CD4-positive, alpha-beta T cell treated with Interleukin-17A for 4 hours (primary cell): ENCODE data around the gene TEX264.
"Not testable (repeated sequence)": the region's sequence is repeated elsewhere in the genome, so short reads cannot be mapped to it uniquely, and the experiment has no call there.

Experiments used
- DNase-seq: peaks from one replicate; pipeline ENCODE4 v3.0.0-alpha.2; 2020; ENCODE audit warnings: mixed read lengths

The TEX264 gene

DNA sequence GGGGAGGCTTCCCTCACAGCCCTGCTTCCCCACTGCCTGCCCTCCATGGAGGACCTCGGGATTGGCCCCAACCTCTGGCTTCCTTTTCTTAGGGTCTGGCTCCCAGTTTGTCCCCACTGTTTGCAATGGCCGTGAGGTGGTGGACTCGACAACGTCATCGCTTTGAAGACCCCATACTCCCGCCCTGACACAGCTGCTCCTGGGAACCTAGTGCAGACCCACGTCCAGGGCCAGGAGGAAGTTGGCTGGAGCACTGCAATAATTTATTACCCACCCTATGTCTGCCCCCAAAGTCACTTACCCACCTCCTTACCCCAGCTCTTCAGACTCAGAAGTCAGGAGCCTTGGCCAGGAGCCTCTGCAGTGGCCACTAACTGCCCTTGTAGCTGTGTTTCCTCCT lies 46.9 kb downstream of the TEX264 start:
- no peak for DNase-seq

DNA sequence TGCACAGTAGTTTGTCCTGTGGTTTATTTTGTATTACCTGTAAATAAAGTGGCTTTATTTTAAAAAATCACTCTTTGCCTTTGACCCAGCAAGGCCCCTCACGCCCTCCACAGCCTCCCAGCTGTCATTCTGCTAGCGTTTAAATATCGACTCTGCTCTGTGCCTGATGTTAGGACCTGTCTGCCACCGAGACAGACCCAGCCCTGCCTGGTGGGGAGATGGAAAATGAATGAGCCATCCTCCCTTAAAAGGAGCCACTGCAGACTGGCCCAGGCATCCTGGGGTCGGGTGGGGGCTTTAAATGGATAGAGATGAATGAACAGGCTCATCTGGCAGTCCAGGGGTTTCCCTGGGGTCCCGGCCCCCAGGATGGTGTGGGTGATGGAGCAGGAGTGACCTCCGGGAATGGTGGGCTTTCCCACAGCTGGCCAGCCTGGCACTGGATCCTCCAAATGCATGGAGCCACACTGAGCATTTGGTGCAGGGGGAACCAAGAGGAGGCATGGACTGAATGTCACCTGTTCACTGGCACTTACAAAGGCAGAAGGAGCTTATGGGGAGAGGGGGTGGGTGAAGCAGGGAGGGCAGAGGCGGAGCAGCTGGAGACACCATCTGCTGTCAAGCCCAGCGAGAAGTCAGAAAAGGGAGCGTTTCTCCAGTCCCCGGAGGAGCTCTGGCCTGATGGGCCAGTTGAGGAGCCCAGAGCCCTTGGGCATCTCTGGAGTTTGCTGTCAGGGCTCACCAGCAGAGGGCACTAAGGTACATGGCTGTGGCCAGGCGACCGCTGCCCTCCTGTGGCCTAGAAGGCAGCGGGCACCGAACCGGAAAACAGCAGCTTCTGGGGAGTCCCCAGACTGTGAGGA lies 47.7 kb downstream of the TEX264 start:
- peak; percentile 60 for DNase-seq

DNA sequence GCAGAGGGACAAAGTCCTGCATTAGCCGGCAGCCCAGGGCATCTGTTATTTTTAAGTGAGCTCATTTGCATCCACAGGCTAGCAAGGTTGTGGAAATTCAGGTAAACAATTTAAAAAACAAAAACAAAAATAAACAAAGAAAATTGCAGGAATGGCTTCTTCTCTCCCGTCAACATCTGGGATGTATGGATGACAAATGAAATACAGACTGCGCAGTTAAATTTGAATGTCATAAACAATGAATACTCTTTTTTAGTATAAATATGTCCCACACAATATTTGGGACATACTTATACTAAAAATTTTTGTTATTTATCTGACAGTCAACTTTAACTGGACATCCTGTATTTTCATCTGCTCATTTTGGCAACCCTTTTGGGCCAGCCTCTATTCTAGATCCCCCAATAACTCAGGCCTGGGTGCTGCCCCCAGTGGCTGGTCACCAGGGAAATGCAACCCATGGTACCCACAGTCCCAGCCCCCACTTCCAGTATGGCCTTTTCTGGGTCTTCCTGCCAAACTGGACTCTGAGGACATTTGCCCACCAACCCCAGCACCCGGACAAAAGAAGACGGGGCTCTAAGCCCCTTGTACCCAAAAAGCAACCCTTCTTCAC lies 48.5 kb downstream of the TEX264 start:
- DNase-seq, result no peak

DNA sequence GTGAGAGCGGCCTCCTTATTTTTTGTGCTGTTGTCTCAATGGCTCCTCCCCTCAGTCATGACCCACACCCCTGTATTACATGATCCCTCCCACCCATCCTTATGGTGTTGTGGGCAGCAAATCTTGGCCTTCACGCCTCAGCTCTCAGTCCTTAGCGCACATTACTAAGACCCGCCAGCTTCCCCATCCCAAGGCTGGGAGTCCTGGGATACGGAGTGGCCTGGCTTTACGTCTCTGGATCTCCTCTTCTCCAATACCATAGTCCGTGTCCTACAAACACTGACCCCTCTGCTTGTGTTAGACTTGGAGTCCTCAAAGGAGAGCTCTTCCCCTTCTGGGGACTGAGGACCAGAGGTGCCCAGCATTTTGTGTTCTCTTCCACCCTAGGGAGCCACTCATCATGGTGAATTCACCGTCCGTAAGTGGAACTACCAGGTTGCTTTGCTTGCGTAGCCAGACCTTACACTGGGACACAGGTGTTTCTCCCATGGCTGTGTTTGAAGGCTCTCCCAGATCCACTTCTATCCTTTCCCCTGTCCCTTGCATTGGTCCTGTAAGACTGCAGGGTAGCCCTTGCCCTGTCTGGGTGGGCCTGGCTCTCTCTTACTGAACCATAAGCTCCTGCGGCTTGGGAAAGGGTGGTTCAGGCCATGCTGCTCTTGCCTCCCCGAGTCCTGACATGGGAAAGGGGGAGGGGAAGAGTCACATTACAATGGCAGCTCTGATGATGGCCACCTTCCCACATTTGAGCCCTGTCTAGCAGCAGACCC lies 49.4 kb downstream of the TEX264 start:
- no peak for DNase-seq

DNA sequence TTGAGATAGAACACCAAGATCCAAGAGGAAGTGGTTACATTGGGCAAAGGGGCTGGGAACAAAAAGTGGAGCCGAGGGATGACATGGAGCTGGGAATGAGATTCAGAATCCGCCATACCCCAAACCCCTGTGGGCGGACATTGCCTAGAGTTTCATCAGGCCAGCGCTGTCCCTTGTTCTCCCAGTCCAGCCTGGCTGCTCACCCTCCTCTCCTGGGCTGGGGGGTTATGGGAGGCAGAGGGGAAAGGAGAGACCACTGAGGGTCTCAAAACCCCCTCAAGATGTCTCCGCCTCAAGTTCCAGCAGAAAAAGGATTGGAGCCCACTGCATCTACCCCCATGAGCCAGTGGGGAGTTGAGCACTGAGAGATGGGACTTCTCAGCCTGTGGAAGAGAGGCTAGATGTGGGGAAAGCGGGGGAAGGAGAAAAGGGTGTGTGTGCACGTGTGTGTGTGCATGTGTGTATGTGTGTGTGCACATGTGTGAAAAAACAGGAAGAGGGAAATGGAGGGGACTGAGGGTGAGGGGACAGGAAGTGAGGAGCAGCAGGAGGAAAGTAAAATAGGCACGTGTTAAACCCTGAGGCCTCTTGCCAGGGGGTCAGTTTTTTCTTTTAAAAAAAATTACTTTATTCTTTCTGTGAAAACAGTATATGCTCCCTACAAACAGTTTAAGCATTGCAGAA lies 50.2 kb downstream of the TEX264 start:
- no peak for DNase-seq

DNA sequence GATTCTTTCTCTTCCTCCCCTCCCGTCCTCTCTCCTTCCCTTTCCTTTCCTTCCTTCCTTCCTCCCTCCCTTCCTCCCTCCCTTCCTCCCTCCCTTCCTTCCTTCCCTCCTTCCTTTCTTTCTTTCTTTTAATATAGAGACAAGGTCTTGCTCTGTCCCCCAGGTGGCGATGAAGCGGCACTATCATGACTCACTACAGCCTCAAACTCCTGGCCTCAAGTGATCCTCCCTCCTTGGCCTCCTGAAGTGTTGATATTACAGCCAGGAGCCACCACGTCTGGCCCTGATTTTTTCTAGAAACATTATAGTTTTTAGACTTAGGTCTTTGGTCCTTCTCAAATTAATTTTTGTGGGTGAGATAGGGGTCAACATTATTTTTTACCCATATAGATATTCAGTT lies 51.3 kb downstream of the TEX264 start:
- DNase-seq, result no peak

DNA sequence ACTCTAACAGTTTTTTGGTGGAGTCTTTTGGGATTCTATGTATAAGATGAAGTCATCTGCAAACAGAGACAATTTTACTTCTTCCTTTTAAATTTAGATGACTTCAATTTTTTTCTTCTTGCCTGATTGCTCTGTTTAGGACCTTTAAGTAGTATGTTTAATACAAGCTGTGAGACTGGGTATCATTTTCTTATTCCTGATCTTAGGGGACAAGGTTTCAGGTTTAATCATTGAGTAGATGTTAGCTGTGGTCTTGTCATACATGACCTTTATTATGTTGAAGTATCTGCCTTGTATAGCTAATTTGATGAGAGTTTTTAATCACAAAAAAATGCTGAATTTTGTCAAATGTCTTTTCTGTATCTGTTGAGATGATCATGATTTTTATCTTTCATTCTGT lies 56.4 kb downstream of the TEX264 start:
- no peak for DNase-seq

DNA sequence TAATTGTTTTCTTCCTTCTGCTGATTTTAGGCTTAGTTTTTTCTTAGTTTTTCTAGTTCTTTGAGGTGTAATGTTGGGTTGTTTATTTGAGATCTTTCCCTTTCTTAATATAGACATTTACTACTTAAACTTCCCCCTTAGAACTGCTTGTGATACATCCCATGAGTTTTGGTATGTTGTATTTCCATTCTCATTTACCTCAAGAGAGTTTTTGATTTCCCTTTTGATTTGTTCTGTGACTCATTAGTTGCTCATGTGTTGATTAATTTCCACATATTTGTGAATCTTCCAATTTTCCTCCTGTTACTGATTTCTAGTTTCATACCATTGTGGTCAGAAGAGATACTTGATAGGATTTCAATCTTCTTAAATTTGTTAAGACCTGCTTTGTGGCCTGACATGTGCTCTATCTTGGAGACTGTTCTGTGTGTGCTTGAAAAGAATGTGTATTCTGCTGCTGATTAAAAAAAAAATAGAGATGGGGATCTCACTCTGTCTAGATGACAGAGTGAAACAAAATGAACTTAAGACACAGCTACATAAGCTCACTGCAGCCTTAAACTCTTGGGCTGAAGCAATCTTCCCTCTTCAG lies 58.1 kb downstream of the TEX264 start:
- DNase-seq, result no peak

DNA sequence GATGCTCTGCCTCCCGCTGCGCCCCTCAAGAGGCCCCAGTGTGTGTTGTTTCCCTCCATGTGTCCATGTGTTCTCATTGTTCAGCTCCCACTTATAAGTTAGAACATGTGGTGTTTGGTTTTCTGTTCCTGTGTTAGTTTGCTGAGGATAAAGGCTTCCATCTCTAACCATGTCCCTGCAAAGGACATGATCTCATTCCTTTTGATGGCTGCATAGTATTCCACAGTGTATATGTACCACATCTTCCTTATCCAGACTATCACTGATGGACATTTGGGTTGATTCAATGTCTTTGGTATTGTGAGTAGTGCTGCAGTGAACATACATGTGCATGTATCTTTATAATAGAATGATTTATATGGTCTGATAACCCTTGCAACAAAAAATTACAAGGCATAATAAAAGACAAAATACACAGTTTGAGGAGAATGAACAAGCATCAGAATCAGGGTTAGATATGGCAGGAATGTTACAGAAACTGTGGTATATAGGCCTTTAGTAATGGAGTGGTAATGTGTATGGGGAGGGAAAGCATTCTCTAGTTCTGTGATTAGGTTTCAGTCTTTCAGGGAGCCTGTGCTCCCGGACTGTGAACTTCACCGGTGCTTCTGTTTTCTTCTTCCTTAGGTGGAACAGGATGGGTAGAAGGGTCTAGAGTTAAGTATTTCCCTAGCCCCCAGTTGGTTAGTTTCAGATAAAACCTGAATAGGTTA lies 63.0 kb downstream of the TEX264 start:
- no peak for DNase-seq

DNA sequence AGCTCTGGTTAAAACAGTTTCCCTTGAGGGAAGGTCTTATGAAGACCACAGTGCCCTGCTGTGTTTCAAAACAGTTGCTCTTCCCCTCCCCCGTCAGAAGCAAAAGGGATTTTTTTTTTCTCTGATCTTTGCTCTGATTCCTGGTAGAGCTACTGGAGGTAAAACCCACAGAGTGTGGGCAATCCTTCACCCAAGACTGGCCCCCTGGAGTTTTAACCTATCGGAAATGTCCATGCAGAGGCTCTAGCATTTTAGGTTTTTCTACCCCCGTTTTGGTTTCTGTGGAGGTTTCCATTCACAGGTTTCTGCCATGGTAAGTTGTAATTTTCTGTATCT lies 63.5 kb downstream of the TEX264 start:
- no peak for DNase-seq

DNA sequence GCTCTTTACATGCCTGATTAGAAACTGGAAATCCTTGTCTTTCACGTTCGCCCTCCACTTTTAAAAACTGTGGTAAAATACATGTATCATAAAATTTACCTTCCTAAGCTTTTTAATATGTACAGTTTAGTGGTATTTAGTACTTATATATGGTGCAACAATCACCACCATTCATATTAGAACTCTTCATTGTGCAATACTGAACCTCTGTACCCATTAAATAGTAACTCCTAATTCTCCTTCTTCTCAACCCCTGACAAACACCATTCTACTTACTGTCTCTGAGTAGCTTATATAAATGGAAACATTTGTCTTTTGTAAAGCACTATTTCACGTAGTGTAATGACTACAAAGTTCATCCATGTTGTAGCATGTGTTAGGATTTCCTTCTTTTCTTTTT lies 64.0 kb downstream of the TEX264 start:
- no peak for DNase-seq

DNA sequence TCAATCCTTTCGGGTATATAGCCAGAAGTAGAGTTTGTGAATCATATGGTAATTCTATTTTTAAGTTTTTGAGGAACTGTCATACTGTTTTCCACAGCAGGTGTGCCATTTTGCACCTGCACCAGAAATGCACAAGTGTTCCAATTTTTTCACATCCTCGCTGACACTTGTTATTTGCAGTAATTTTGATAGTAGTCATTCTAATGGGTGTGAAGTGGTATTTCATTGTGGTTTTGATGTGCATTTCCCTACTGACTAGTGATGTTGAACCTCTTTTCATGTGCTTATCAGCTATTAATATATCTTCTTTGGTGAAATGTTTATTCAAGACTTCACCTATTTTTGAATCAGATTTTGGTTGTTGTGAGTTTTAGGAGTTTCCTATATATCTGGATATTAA lies 64.9 kb downstream of the TEX264 start:
- no peak for DNase-seq

DNA sequence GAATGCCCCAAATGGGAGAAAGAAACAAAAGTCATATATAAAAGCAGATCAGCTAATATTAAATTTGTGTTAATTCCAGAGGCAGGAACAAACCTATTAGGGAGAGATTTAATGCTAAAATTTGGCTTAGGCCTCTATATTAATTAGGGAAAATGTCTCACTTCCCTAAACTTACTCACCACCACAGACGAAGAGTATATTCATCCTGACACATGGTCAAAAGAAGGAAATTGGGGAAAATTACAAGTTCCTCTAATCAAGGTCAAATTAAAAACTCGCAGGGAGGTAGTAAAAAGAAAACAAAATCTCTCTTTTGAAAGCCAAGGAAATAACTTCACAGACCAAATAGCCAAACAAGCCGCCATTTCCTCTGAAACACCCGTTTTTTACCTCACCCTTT lies 68.1 kb downstream of the TEX264 start:
- no peak for DNase-seq

DNA sequence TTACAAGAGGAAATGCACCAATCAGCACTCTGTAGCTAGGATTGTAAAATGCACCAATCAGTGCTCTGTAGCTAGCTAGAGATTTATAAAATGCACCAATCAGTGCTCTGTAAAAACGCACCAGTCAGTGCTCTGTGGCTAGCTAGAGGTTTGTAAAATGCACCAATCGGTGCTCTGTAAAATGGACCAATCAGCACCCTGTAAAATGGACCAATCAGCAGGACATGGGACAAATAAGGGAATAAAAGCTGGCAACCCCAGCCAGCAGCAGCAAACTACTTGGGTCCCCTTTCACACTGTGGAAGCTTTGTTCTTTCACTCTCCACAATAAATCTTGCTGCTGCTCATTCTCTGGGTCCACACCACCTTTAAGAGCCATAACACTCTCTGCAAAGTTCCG lies 71.3 kb downstream of the TEX264 start:
- not testable (repeated sequence) for DNase-seq

DNA sequence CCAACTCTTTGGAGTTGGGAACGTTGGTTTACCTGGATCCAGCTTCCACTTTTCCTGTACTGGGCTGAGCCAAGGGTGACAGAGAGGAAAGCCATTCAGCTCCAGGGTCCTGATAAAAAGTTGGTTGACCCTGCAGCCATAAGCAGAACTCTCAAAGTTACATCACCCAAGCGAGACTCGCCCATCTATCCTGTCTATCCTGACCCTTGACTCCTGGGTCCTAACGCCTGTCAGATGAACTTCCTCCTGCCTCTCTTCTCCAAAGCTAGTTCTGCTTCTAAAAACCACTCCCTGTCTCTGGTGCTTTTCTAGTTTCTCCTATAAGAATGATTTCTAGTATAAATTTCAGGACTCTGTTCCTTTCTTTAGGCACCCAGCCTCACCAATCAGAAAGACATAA lies 71.9 kb downstream of the TEX264 start:
- not testable (repeated sequence) for DNase-seq

DNA sequence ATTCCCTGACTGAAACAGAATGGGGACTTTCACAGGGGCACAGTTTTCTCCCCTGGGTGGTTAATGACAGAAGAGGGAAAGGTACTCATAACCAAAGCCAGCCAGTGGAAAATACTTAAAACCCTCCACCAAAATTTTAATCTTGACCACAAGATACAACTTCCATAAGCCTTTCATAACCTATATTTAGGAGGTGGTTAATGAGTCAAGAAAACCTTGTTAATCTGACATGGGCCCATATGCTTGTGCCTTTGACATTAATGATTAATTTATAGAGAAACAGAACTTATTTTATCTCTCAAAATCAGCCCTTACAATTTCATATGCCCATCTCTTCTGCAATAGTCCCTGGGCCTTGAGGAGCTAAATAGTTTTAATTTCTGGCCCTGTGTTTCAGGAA lies 76.8 kb downstream of the TEX264 start:
- no peak for DNase-seq

DNA sequence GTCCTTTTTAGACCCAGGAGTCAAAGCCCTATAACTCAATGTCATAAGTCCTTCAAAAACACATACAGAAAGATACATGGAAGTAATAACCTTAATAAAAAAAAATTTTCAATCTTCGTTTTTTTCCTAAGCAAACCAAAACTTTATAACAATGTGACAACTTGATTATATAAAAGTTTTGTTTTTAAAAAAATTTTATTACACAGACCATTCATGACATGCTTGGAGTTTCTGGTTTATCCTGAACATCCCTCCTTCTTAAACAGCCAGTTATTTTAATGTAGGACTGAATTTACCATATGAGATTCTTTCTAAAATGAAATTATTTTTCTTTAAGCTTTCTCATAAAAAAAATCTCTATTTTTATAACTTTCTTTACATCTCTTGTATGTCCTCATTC lies 77.3 kb downstream of the TEX264 start:
- no peak for DNase-seq

DNA sequence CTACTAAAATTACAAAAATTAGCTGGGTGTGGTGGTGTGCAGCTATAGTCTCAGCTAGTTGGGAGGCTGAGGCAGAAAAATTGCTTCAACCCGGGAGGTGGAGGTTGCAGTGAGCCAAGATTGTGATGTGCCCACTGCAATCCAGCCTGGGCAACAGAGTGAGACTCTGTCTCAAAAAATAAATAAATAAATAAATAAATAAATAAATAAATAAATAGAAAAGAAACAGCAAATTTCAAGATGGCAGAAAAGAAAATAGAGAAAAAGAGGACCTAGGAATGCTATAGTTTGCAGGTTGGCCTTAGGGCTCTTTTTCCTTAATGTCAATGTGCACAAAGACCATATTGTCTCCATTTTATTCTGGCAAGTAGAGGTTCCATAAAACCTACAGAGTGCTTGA lies 79.8 kb downstream of the TEX264 start:
- DNase-seq, result no peak

DNA sequence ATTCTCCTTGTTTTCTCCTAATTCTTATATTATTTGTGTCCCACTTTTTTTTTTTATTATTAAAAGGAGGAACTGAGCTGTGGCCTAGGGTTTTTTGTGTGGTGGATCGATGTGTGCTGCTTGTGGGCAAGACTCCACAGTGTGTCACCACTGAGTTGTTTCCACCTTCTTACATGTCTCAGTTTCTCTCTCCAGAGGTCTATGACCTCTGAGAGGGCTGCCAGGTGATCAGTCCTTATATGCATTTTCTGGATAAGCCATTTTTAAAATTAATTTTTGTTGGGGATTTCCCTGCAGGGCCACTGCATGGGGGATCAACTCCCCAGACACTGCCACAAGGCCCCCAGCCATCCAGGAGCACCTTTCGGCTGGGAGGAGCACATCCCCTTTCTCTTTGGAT lies 80.2 kb downstream of the TEX264 start:
- no peak for DNase-seq
